GM12801 (cell line): Measurements from ENCODE around the gene LRRC4.

Experiments
- CTCF ChIP-seq: IDR thresholded peaks from one replicate; pipeline ENCODE4 v1.5.1; 2011; ENCODE audit warnings: control low read depth; ENCODE audit not compliant: insufficient read length; ENCODE audit errors: extremely low read depth

LRRC4 gene

GRCh38 chr7:128004623-128005022 is 26.6 kb downstream of the LRRC4 start:
- TF ChIP-seq CTCF = no peak

- TF ChIP-seq CTCF = no peak
These were observed 27.4 kb downstream of the LRRC4 start for GRCh38 chr7:128003787-128004186.

GRCh38 chr7:128003167-128003566 is 28.1 kb downstream of the LRRC4 start:
- no peak for TF ChIP-seq CTCF

- TF ChIP-seq CTCF = no peak
These were observed 30.4 kb downstream of the LRRC4 start for GRCh38 chr7:128000854-128001265.

GRCh38 chr7:128000048-128000447 is 31.2 kb downstream of the LRRC4 start:
- TF ChIP-seq CTCF = no peak

GRCh38 chr7:127998671-127999070 is 32.6 kb downstream of the LRRC4 start:
- TF ChIP-seq CTCF = no peak

- TF ChIP-seq CTCF = no peak
These were observed 33.9 kb downstream of the LRRC4 start for GRCh38 chr7:127997226-127997922.
